Ishikawa (cell line): ENCODE results near the gene PLPP2.

ENCODE experiments used
- CREB1 ChIP-seq: IDR thresholded peaks from 2 replicates; pipeline ENCODE4 v1.6.1; 2012; ENCODE audit warnings: low read depth
- TAF1 ChIP-seq: IDR thresholded peaks from 2 replicates; pipeline ENCODE4 v1.6.1; 2012; ENCODE audit warnings: low read depth, mild to moderate bottlenecking
- TCF12 ChIP-seq: IDR thresholded peaks from 2 replicates; pipeline ENCODE4 v1.6.1; 2012; ENCODE audit warnings: low read depth
- USF1 ChIP-seq: IDR thresholded peaks from 2 replicates; pipeline ENCODE4 v1.6.1; 2012
- TF ChIP-seq, protein P1 (sequence below): IDR thresholded peaks from 2 replicates; pipeline ENCODE4 v1.6.1; 2012

GRCh38 chr19:245457-245856, 45.7 kb downstream of the PLPP2 start:
- TF ChIP-seq, protein P1, sequence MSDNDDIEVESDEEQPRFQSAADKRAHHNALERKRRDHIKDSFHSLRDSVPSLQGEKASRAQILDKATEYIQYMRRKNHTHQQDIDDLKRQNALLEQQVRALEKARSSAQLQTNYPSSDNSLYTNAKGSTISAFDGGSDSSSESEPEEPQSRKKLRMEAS = no peak
- TF ChIP-seq TAF1 (no peak), TCF12 (no peak), CREB1 (no peak), USF1 (no peak)
